Tibial nerve (tissue), 4 donors: ENCODE data around the gene DPP10. TPM values are rescaled to one million over a fixed set of nuclear protein-coding genes. Genes with fewer than 3 reads are reported as not detected.
"Not testable (repeated sequence)": the region's sequence is repeated elsewhere in the genome, so short reads cannot be mapped to it uniquely, and the experiment has no call there.

ENCODE experiments used
- DNase-seq, 2 donors: peaks; one replicate each; pipeline ENCODE4 v3.0.0-alpha.2; 2019; ENCODE audit warnings: low spot score in 2 of 2
- H3K27ac ChIP-seq, 4 donors: fragments of 200-600 bp; sonication (generic) in 3 of 4; one replicate each; pipeline ENCODE4 v1.5.1; 2017 to 2019; ENCODE audit warnings: mild to moderate bottlenecking in 1 of 4
- H3K27me3 ChIP-seq, 2 donors: fragments of 200-600 bp; sonication (generic) in 1 of 2; one replicate each; pipeline versions ENCODE4 v1.5.1 to v1.6.0; 2017 to 2019
- H3K36me3 ChIP-seq, 3 donors: fragments of 200-600 bp; sonication (generic); one replicate each; pipeline ENCODE4 v1.5.1; 2018 to 2019
- H3K4me1 ChIP-seq, 4 donors: fragments of 200-600 bp; sonication (generic) in 3 of 4; one replicate each; pipeline ENCODE4 v1.5.1; 2017 to 2019
- H3K4me3 ChIP-seq, 4 donors: fragments of 200-600 bp; sonication (generic) in 3 of 4; one replicate each; pipeline ENCODE4 v1.5.1; 2017 to 2019; ENCODE audit warnings: mild to moderate bottlenecking in 1 of 4, moderate library complexity in 1 of 4
- H3K9me3 ChIP-seq, 4 donors: fragments of 200-600 bp; sonication (generic) in 3 of 4; one replicate each; pipeline ENCODE4 v1.5.1; 2017 to 2019
- CTCF ChIP-seq, 5 experiments: fragments of 200-600 bp in 3 of 5; fragments of 450-650 bp in 2 of 5; sonication (generic) in 3 of 5; IDR thresholded peaks; one replicate each; pipeline ENCODE4 v1.5.1; 2016 to 2019; ENCODE audit warnings: antibody characterized with exemption in 5 of 5, mild to moderate bottlenecking in 3 of 5, moderate library complexity in 2 of 5
- EP300 ChIP-seq, 2 donors: sonication (generic); formaldehyde crosslinking; IDR thresholded peaks; one replicate each; pipeline ENCODE4 v1.6.1; 2017; ENCODE audit warnings: antibody characterized with exemption in 2 of 2, mild to moderate bottlenecking in 1 of 2
- POLR2A ChIP-seq, 2 donors: fragments of 450-650 bp; IDR thresholded peaks; one replicate each; pipeline ENCODE4 v1.6.1; 2017; ENCODE audit warnings: antibody characterized with exemption in 2 of 2, mild to moderate bottlenecking in 2 of 2, moderate library complexity in 2 of 2
- WGBS, 2 donors: methylation state at CpG; one replicate each; pipeline ENCODE4 v1.1.5; 2018; 5-methylcytosine and 5-hydroxymethylcytosine counted together
- total RNA-seq, 4 donors: library from RNA; depleted of rRNA; stranded (reverse); fragments of >200 nt; gene quantifications; one replicate each; pipeline ENCODE4 v1.1.0, GENCODE V29; 2016

Gene DPP10
- total RNA-seq, 4 donors from 2014 or later = 0.20 to 2.1 TPM; not detected in 2

GRCh38 chr2:114496959-114497358 lies 54.5 kb downstream of the DPP10 start:
- Histone ChIP-seq H3K27me3 (no peaks in the 10 kb centered on the region), H3K4me3 (no peak overlapping the region), H3K36me3 (no peaks in the 10 kb centered on the region), H3K4me1 (no peaks in the 10 kb centered on the region), H3K9me3 (no peaks in the 10 kb centered on the region), H3K27ac (no peak overlapping the region)
- WGBS, 2 donors = 87 to 94% methylated on average over 12 of the region's 12 CpGs
- TF ChIP-seq EP300 (IDR thresholded peaks at IDR 0.05) = no peak
- no peak for TF ChIP-seq CTCF (IDR thresholded peaks at IDR 0.05)
- TF ChIP-seq POLR2A (IDR thresholded peaks at IDR 0.05) = no peak
- DNase-seq = no peak

- Histone ChIP-seq H3K36me3 (no peaks in the 10 kb centered on the region), H3K27me3 (no peaks in the 10 kb centered on the region), H3K9me3 (no peaks in the 10 kb centered on the region), H3K27ac (no peak overlapping the region), H3K4me1 (no peaks in the 10 kb centered on the region), H3K4me3 (no peak overlapping the region)
- no peak for DNase-seq
- TF ChIP-seq POLR2A (IDR thresholded peaks at IDR 0.05) (no peak), EP300 (IDR thresholded peaks at IDR 0.05) (no peak), CTCF (IDR thresholded peaks at IDR 0.05) (no peak)
- WGBS, 2 donors = 74 to 82% methylated on average over 4 of the region's 4 CpGs
These were observed 56.7 kb downstream of the DPP10 start for GRCh38 chr2:114499101-114499500.

GRCh38 chr2:114507744-114508143 lies 65.3 kb downstream of the DPP10 start:
- no peak for TF ChIP-seq CTCF (IDR thresholded peaks at IDR 0.05)
- TF ChIP-seq EP300 (IDR thresholded peaks at IDR 0.05) = no peak
- no peaks in the 10 kb centered on the region for H3K4me1 ChIP-seq
- H3K36me3 ChIP-seq = no peaks in the 10 kb centered on the region
- peaks cover 0 to 6% (median 0%) of the 10 kb centered on the region in 4 donors for H3K9me3 ChIP-seq
- H3K27ac ChIP-seq = no peak overlapping the region
- H3K27me3 ChIP-seq = no peaks in the 10 kb centered on the region
- no peak overlapping the region for H3K4me3 ChIP-seq
- no peak for DNase-seq

GRCh38 chr2:114515882-114516281 lies 73.4 kb downstream of the DPP10 start:
- no peak overlapping the region for H3K4me3 ChIP-seq
- H3K36me3 ChIP-seq = no peaks in the 10 kb centered on the region
- WGBS, 2 donors = 86 to 89% methylated on average over 3 of the region's 3 CpGs
- H3K4me1 ChIP-seq = no peaks in the 10 kb centered on the region
- no peaks in the 10 kb centered on the region for H3K9me3 ChIP-seq
- H3K27ac ChIP-seq = no peak overlapping the region
- TF ChIP-seq EP300 (IDR thresholded peaks at IDR 0.05) = no peak
- no peak for DNase-seq
- no peaks in the 10 kb centered on the region for H3K27me3 ChIP-seq

- Histone ChIP-seq H3K4me3 (no peak overlapping the region), H3K4me1 (no peaks in the 10 kb centered on the region), H3K36me3 (no peaks in the 10 kb centered on the region), H3K27me3 (no peaks in the 10 kb centered on the region), H3K9me3 (no peaks in the 10 kb centered on the region), H3K27ac (no peak overlapping the region)
- 94 to 95% methylated on average over 5 of the region's 5 CpGs for WGBS, 2 donors
- DNase-seq = no peak
- TF ChIP-seq EP300 (IDR thresholded peaks at IDR 0.05) (no peak), POLR2A (IDR thresholded peaks at IDR 0.05) (no peak), CTCF (IDR thresholded peaks at IDR 0.05) (no peak)
These were observed 75.1 kb downstream of the DPP10 start for GRCh38 chr2:114517580-114517979.

- no peaks in the 10 kb centered on the region for H3K4me1 ChIP-seq
- no peak overlapping the region for H3K4me3 ChIP-seq
- 89 to 91% methylated on average over 5 of the region's 5 CpGs for WGBS, 2 donors
- H3K9me3 ChIP-seq = no peaks in the 10 kb centered on the region
- TF ChIP-seq POLR2A (IDR thresholded peaks at IDR 0.05) (no peak), EP300 (IDR thresholded peaks at IDR 0.05) (no peak), CTCF (IDR thresholded peaks at IDR 0.05) (no peak)
- no peaks in the 10 kb centered on the region for H3K36me3 ChIP-seq
- H3K27me3 ChIP-seq = no peaks in the 10 kb centered on the region
- DNase-seq = no peak
- no peak overlapping the region for H3K27ac ChIP-seq
These were observed 76.3 kb downstream of the DPP10 start for GRCh38 chr2:114518738-114519137.

- not testable (repeated sequence) for H3K36me3 ChIP-seq, H3K4me3 ChIP-seq, H3K4me1 ChIP-seq, H3K27ac ChIP-seq, H3K27me3 ChIP-seq, DNase-seq, H3K9me3 ChIP-seq
- WGBS, 2 donors = 85 to 89% methylated on average over 4 of the region's 4 CpGs
These were observed 80.2 kb downstream of the DPP10 start for GRCh38 chr2:114522612-114523011.
